Astrocyte (in vitro differentiated cells and primary cell): ENCODE data around the gene SFSWAP. TPM values are rescaled to one million over a fixed set of nuclear protein-coding genes. Genes with fewer than 3 reads are reported as not detected.

Experiments
- DNase-seq: peaks from one replicate; pipeline ENCODE4 v3.0.0-alpha.2; 2010; ENCODE audit warnings: low read depth
- FAIRE-seq: peaks from 2 replicates; lab custom pipeline; 2011; peaks lifted over from hg19 to GRCh38; lab: Jason Lieb, UNC
- H2AFZ ChIP-seq: 2 replicates; pipeline ENCODE4 v1.6.0; 2012; ENCODE audit warnings: low read depth, low read length, inconsistent platforms
- H3K27ac ChIP-seq: 2 replicates; pipeline ENCODE4 v1.5.1; 2011; ENCODE audit warnings: low read depth, low read length, inconsistent platforms
- H3K27me3 ChIP-seq: 2 replicates; pipeline ENCODE4 v1.6.0; 2011; ENCODE audit warnings: low read length, inconsistent platforms; ENCODE audit not compliant: insufficient read depth
- H3K36me3 ChIP-seq: 2 replicates; pipeline ENCODE4 v1.5.1; 2011; ENCODE audit warnings: low read length, inconsistent platforms; ENCODE audit not compliant: insufficient read depth
- H3K4me1 ChIP-seq: 2 replicates; pipeline ENCODE4 v1.5.1; 2011; ENCODE audit warnings: low read length, inconsistent platforms; ENCODE audit not compliant: insufficient read depth
- H3K4me2 ChIP-seq: 2 replicates; pipeline ENCODE4 v1.6.0; 2012; ENCODE audit warnings: low read length, inconsistent platforms
- H3K4me3 ChIP-seq: 2 replicates; pipeline ENCODE4 v1.5.1; 2011; ENCODE audit warnings: low read depth, mild to moderate bottlenecking, low read length, inconsistent platforms; ENCODE audit not compliant: insufficient read depth
- H3K79me2 ChIP-seq: 2 replicates; pipeline ENCODE4 v1.6.0; 2012; ENCODE audit warnings: mild to moderate bottlenecking, low read length, inconsistent platforms; ENCODE audit not compliant: insufficient read depth
- H3K9ac ChIP-seq: 2 replicates; pipeline ENCODE4 v1.6.0; 2012; ENCODE audit warnings: mild to moderate bottlenecking, low read length, inconsistent platforms
- H3K9me3 ChIP-seq: 2 replicates; pipeline ENCODE4 v1.5.1; 2012; ENCODE audit warnings: low read depth, mild to moderate bottlenecking, low read length, inconsistent platforms; ENCODE audit not compliant: insufficient read depth
- H4K20me1 ChIP-seq: 2 replicates; pipeline ENCODE4 v1.6.0; 2012; ENCODE audit warnings: low read length, inconsistent platforms; ENCODE audit not compliant: insufficient read depth
- H3K27ac Mint-ChIP-seq: one replicate; pipeline ENCODE4 v1.8.0; 2021; ENCODE audit warnings: mild to moderate bottlenecking, mixed read lengths; ENCODE audit not compliant: unreplicated experiment
- H3K27me3 Mint-ChIP-seq: one replicate; pipeline ENCODE4 v1.8.0; 2021; ENCODE audit warnings: low read depth, mixed read lengths; ENCODE audit not compliant: unreplicated experiment
- H3K36me3 Mint-ChIP-seq: one replicate; pipeline ENCODE4 v1.8.0; 2021; ENCODE audit warnings: low read depth, mixed read lengths; ENCODE audit not compliant: unreplicated experiment
- H3K4me1 Mint-ChIP-seq: one replicate; pipeline ENCODE4 v1.8.0; 2021; ENCODE audit warnings: low read depth, mixed read lengths; ENCODE audit not compliant: unreplicated experiment
- H3K4me3 Mint-ChIP-seq: one replicate; pipeline ENCODE4 v1.8.0; 2021; ENCODE audit warnings: mild to moderate bottlenecking, moderate library complexity, mixed read lengths; ENCODE audit not compliant: unreplicated experiment
- H3K9me3 Mint-ChIP-seq: one replicate; pipeline ENCODE4 v1.8.0; 2021; ENCODE audit warnings: mild to moderate bottlenecking, mixed read lengths; ENCODE audit not compliant: unreplicated experiment
- CTCF ChIP-seq: IDR thresholded peaks from 2 replicates; pipeline ENCODE4 v1.5.1; 2011; ENCODE audit warnings: low read depth, mild to moderate bottlenecking, inconsistent platforms, low read length, moderate library complexity; ENCODE audit not compliant: insufficient read depth
- EZH2 ChIP-seq: IDR thresholded peaks from 2 replicates; pipeline ENCODE4 v1.6.1; 2012; ENCODE audit warnings: mild to moderate bottlenecking, low read length, inconsistent platforms; ENCODE audit not compliant: insufficient read depth
- total RNA-seq: library from RNA; stranded (reverse); gene quantifications from 2 replicates; pipeline ENCODE4 v1.2.1, GENCODE V29; 2021

The SFSWAP gene
- total RNA-seq, 1 donor from 2014 or later, result 35.7 TPM

GRCh38 chr12:131687346-131688125 is 23.4 kb upstream of the SFSWAP start:
- no peak for FAIRE-seq
- H3K4me3 ChIP-seq, result no peak overlapping the region
- H3K9me3 Mint-ChIP-seq, result peaks cover 2% of the 10 kb centered on the region

GRCh38 chr12:131688131-131688844 is 22.6 kb upstream of the SFSWAP start:
- H3K9ac ChIP-seq, result no peak overlapping the region
- H4K20me1 ChIP-seq, result no peaks in the 10 kb centered on the region
- H3K27ac ChIP-seq, result no peak overlapping the region
- no peak overlapping the region for H3K4me3 ChIP-seq
- no peak overlapping the region for H2AFZ ChIP-seq
- H3K27ac Mint-ChIP-seq, result no peak overlapping the region
- H3K4me3 Mint-ChIP-seq, result no peak overlapping the region
- DNase-seq (no peak), FAIRE-seq (no peak)
- H3K27me3 Mint-ChIP-seq, result peaks cover 11% of the 10 kb centered on the region
- peaks cover 4% of the 10 kb centered on the region for H3K9me3 ChIP-seq
- H3K27me3 ChIP-seq, result no peaks in the 10 kb centered on the region
- H3K36me3 Mint-ChIP-seq, result no peaks in the 10 kb centered on the region
- H3K36me3 ChIP-seq, result no peaks in the 10 kb centered on the region
- H3K9me3 Mint-ChIP-seq, result peaks cover 2% of the 10 kb centered on the region
- no peaks in the 10 kb centered on the region for H3K79me2 ChIP-seq
- no peak for TF ChIP-seq EZH2
- no peak for TF ChIP-seq CTCF
- no peak overlapping the region for H3K4me2 ChIP-seq
- no peaks in the 10 kb centered on the region for H3K4me1 ChIP-seq
- H3K4me1 Mint-ChIP-seq, result no peaks in the 10 kb centered on the region

More at GRCh38 chr12:131687346-131688125, 23.4 kb upstream of the SFSWAP start:
- no peaks in the 10 kb centered on the region for H3K79me2 ChIP-seq
- H3K27me3 Mint-ChIP-seq, result peaks cover 13% of the 10 kb centered on the region
- no peak overlapping the region for H2AFZ ChIP-seq
- H4K20me1 ChIP-seq, result no peaks in the 10 kb centered on the region
- no peaks in the 10 kb centered on the region for H3K27me3 ChIP-seq
- no peaks in the 10 kb centered on the region for H3K4me1 ChIP-seq
- no peak overlapping the region for H3K9ac ChIP-seq
- no peak overlapping the region for H3K4me3 Mint-ChIP-seq
- H3K9me3 ChIP-seq, result peaks cover 4% of the 10 kb centered on the region
- TF ChIP-seq EZH2 (no peak), CTCF (no peak)
- no peaks in the 10 kb centered on the region for H3K36me3 ChIP-seq
- no peak overlapping the region for H3K4me2 ChIP-seq
- no peaks in the 10 kb centered on the region for H3K36me3 Mint-ChIP-seq
- H3K27ac ChIP-seq, result no peak overlapping the region
- no peaks in the 10 kb centered on the region for H3K4me1 Mint-ChIP-seq
- no peak overlapping the region for H3K27ac Mint-ChIP-seq
- DNase-seq, result no peak

GRCh38 chr12:131688845-131689154 is 22.1 kb upstream of the SFSWAP start:
- Mint-ChIP-seq H3K4me3 (no peak overlapping the region), H3K27ac (no peak overlapping the region), H3K36me3 (no peaks in the 10 kb centered on the region), H3K9me3 (peaks cover 2% of the 10 kb centered on the region), H3K27me3 (peaks cover 11% of the 10 kb centered on the region), H3K4me1 (no peaks in the 10 kb centered on the region)
- H3K4me2 ChIP-seq, result no peak overlapping the region
- H3K27me3 ChIP-seq, result no peaks in the 10 kb centered on the region
- H3K79me2 ChIP-seq, result no peaks in the 10 kb centered on the region
- H3K4me1 ChIP-seq, result no peaks in the 10 kb centered on the region
- H3K9ac ChIP-seq, result no peak overlapping the region
- no peak for DNase-seq
- H3K36me3 ChIP-seq, result no peaks in the 10 kb centered on the region
- H4K20me1 ChIP-seq, result no peaks in the 10 kb centered on the region
- FAIRE-seq, result no peak
- H3K4me3 ChIP-seq, result no peak overlapping the region
- no peak overlapping the region for H2AFZ ChIP-seq
- TF ChIP-seq CTCF (no peak), EZH2 (no peak)
- H3K9me3 ChIP-seq, result peaks cover 4% of the 10 kb centered on the region
- no peak overlapping the region for H3K27ac ChIP-seq
